K562 (cell line): ENCODE results near the gene TELO2. TPM values are rescaled to one million over a fixed set of nuclear protein-coding genes. Genes with fewer than 3 reads are reported as not detected.
A peak's percentile ranks its signal among the peaks of the same experiment; 100 is the strongest.

Experiments
- ATAC-seq: fragments of 200-7000 bp; cut with Tn5 transposase; 3 replicates; pipeline ENCODE4 v1.9.1; 2020; ENCODE audit warnings: moderate library complexity
- BruUV-seq: library from RNA; stranded (reverse); fragments of 400-500 nt; replicated peaks from 2 replicates; lab custom pipeline; 2021; lab: Mats Ljungman, UMichigan
- CTCF ChIA-PET: fragments of 300-600 bp; formaldehyde crosslinking; extraction: SDS; loops from one replicate; lab custom pipeline; 2021; ENCODE audit warnings: low intra/inter-chr PET ratio; lab: Yijun Ruan, JAX
- POLR2A ChIA-PET: fragments of 300-600, 350-650 bp; sonication (Branson Sonifier 250); formaldehyde crosslinking; extraction: SDS; loops from one replicate; lab custom pipeline; 2021; ENCODE audit warnings: antibody characterized with exemption, inconsistent platforms; lab: Yijun Ruan, JAX
- DNase-seq, 4 experiments: peaks; one replicate each; pipeline versions ENCODE4 v3.0.0 to v3.0.0-alpha.2; 2011 to 2018; ENCODE audit warnings: low spot score in 3 of 4, mixed read lengths in 3 of 4; ENCODE audit errors: extremely low read depth in 1 of 4
- FAIRE-seq: peaks from 2 replicates; lab custom pipeline; 2011; peaks lifted over from hg19 to GRCh38; lab: Jason Lieb, UNC
- H2AFZ ChIP-seq: 2 replicates; pipeline ENCODE4 v1.6.0; 2011; ENCODE audit warnings: low read depth, low read length, control low read depth, inconsistent platforms
- H3K27ac ChIP-seq: fragments of 200-600 bp; 3 replicates; pipeline ENCODE4 v1.8.0; 2011; ENCODE audit warnings: low read depth, mild to moderate bottlenecking, control low read depth, inconsistent platforms, low read length, moderate library complexity, mixed read lengths; ENCODE audit errors: extremely low read depth
- H3K27me3 ChIP-seq, 2 experiments: fragments of 300-600 bp in 1 of 2; 2 replicates in 1 of 2; 3 replicates in 1 of 2; pipeline versions ENCODE4 v1.6.0 to v1.8.0; 2011; ENCODE audit warnings: inconsistent platforms in 2 of 2, low read length in 2 of 2, mild to moderate bottlenecking in 1 of 2, mixed read lengths in 1 of 2, moderate library complexity in 1 of 2; ENCODE audit not compliant: control insufficient read depth in 2 of 2, insufficient read depth in 2 of 2
- H3K36me3 ChIP-seq: fragments of 300-600 bp; 3 replicates; pipeline ENCODE4 v1.8.0; 2011; ENCODE audit warnings: mild to moderate bottlenecking, low read length, inconsistent platforms; ENCODE audit not compliant: control insufficient read depth, insufficient read depth
- H3K4me1 ChIP-seq, 2 experiments: fragments of 200-600 bp in 1 of 2; replicated peaks in 1 of 2; 2 replicates in 1 of 2; 3 replicates in 1 of 2; pipeline versions ENCODE4 v1.5.1 to v1.8.0; 2011; ENCODE audit warnings: inconsistent platforms in 2 of 2, low read length in 2 of 2, mild to moderate bottlenecking in 1 of 2, mixed read lengths in 1 of 2, moderate library complexity in 1 of 2; ENCODE audit not compliant: control insufficient read depth in 2 of 2, insufficient read depth in 2 of 2
- H3K4me2 ChIP-seq: 2 replicates; pipeline ENCODE4 v1.6.1; 2011; ENCODE audit warnings: low read length, control low read depth, inconsistent platforms, mixed read lengths; ENCODE audit not compliant: insufficient read depth
- H3K4me3 ChIP-seq: fragments of 200-600 bp; sonication (generic), shearing (Covaris generic); 2 replicates; pipeline ENCODE4 v1.5.1; 2016; ENCODE audit warnings: control low read depth, inconsistent platforms
- H3K79me2 ChIP-seq: fragments of 200-600 bp; 3 replicates; pipeline ENCODE4 v1.8.0; 2011; ENCODE audit warnings: low read length, inconsistent platforms; ENCODE audit not compliant: control insufficient read depth, insufficient read depth
- H3K9ac ChIP-seq, 2 experiments: 2 replicates each; pipeline versions ENCODE4 v1.6.0 to v1.6.1; 2011; ENCODE audit warnings: low read depth in 2 of 2, low read length in 2 of 2, control low read depth in 1 of 2, inconsistent platforms in 1 of 2, mild to moderate bottlenecking in 1 of 2, mixed read lengths in 1 of 2; ENCODE audit not compliant: insufficient read depth in 1 of 2
- H3K9me1 ChIP-seq: one replicate; pipeline ENCODE4 v1.6.0; 2011; ENCODE audit warnings: inconsistent platforms, mild to moderate bottlenecking, low read length, moderate library complexity; ENCODE audit not compliant: control insufficient read depth, insufficient read depth
- H3K9me3 ChIP-seq: replicated peaks from 2 replicates; pipeline ENCODE4 v1.5.1; 2011; ENCODE audit warnings: low read depth, low read length, inconsistent platforms; ENCODE audit not compliant: control insufficient read depth, insufficient read depth
- H4K20me1 ChIP-seq: replicated peaks from 2 replicates; pipeline ENCODE4 v1.6.1; 2011; ENCODE audit warnings: low read length, inconsistent platforms, mixed read lengths; ENCODE audit not compliant: control insufficient read depth, insufficient read depth
- CBFB ChIP-seq: sonication (generic); formaldehyde crosslinking; IDR thresholded peaks from 2 replicates; pipeline ENCODE4 v1.4.0; 2020; ENCODE audit warnings: mild to moderate bottlenecking, missing genetic modification reagents
- SIRT6 ChIP-seq: IDR thresholded peaks from one replicate; pipeline ENCODE4 v1.6.1; 2012; ENCODE audit warnings: low read depth, mild to moderate bottlenecking, control low read depth, inconsistent platforms, low read length, moderate library complexity
- WHSC1 ChIP-seq: IDR thresholded peaks from one replicate; pipeline ENCODE4 v1.6.1; 2012; ENCODE audit warnings: low read length, control low read depth, inconsistent platforms
- ZBTB1 ChIP-seq: sonication (generic); formaldehyde crosslinking; IDR thresholded peaks from 2 replicates; pipeline ENCODE4 v1.8.1; 2023; ENCODE audit warnings: missing genetic modification reagents, low read depth, mild to moderate bottlenecking, borderline replicate concordance
- ZFP1 ChIP-seq: fragments of 450-650 bp; formaldehyde crosslinking; IDR thresholded peaks from 2 replicates; pipeline ENCODE4 v1.4.0; 2020; ENCODE audit warnings: mild to moderate bottlenecking, mixed read lengths
- ZKSCAN3 ChIP-seq: fragments of 250-450 bp; sonication (Bioruptor Pico); IDR thresholded peaks from 2 replicates; pipeline ENCODE4 v1.4.0; 2020
- ZNF444 ChIP-seq: fragments of 250-450 bp; sonication (Bioruptor Pico); IDR thresholded peaks from 2 replicates; pipeline ENCODE4 v1.4.0; 2020; ENCODE audit warnings: mild to moderate bottlenecking, moderate library complexity
- WGBS: fragments of 100-300 bp; shearing (Covaris generic); methylation state at CpG from one replicate; pipeline ENCODE4 v1.1.6; 2016; ENCODE audit warnings: low coverage, mixed read lengths; ENCODE audit not compliant: insufficient coverage; ENCODE audit errors: missing lambda C conversion rate; 5-methylcytosine and 5-hydroxymethylcytosine counted together
- in situ Hi-C: fragments of 300-500 bp; cut with MboI; formaldehyde crosslinking; loops from 4 replicates; pipeline ENCODE4 v1.15.0; 2018; ENCODE audit warnings: inconsistent platforms, mixed read lengths
- intact Hi-C: fragments of 100-400 bp; cut with micrococcal nuclease; formaldehyde crosslinking; loops from 2 replicates; pipeline ENCODE4 v1.14.2; 2022
- polyA plus RNA-seq, 8 experiments: library from polyadenylated mRNA; depleted of rRNA in 4 of 8; stranded (reverse) in 5 of 8; unstranded in 3 of 8; fragments of >200 nt; fragmentation: Nextera tagmentation in 2 of 8; fragmentation: Illumina TruSeq in 1 of 8; extraction: Ambion mirVana in 2 of 8; extraction: Trizol in 1 of 8; gene quantifications; 2 replicates each; pipeline versions ENCODE4 v1.2.1 to v1.2.3, GENCODE V29; 2011 to 2014; ENCODE audit warnings: inconsistent platforms in 1 of 8, missing spikeins in 1 of 8
- total RNA-seq, 7 experiments: library from RNA; depleted of rRNA in 6 of 7; stranded (reverse); fragments of >200 nt in 6 of 7; fragmentation: Illumina TruSeq in 2 of 7; extraction: Trizol in 2 of 7; gene quantifications; 2 replicates each; pipeline versions ENCODE4 v1.2.1 to v1.2.3, GENCODE V29; 2011 to 2021; ENCODE audit warnings: low replicate concordance in 1 of 7
- TF ChIP-seq, protein P1 (sequence below): fragments of 450-650 bp; conservative IDR thresholded peaks from 2 replicates; pipeline ENCODE4 v1.6.1; 2016; ENCODE audit warnings: missing genetic modification characterization, low read depth, mild to moderate bottlenecking, control low read depth, missing compliant biosample characterization
- TF ChIP-seq, protein P2 (sequence below): fragments of 250-450 bp; sonication (Bioruptor Pico); IDR thresholded peaks from 2 replicates; pipeline ENCODE4 v1.9.0; 2021; ENCODE audit warnings: mild to moderate bottlenecking, inconsistent platforms

TELO2 gene
- total and polyA plus RNA-seq, 9 of the 15 experiments (the other 6 are each of a cell fraction or from before 2014, with no cell fraction given): 0.51 to 91.8 (median 14.5) TPM

DNA sequence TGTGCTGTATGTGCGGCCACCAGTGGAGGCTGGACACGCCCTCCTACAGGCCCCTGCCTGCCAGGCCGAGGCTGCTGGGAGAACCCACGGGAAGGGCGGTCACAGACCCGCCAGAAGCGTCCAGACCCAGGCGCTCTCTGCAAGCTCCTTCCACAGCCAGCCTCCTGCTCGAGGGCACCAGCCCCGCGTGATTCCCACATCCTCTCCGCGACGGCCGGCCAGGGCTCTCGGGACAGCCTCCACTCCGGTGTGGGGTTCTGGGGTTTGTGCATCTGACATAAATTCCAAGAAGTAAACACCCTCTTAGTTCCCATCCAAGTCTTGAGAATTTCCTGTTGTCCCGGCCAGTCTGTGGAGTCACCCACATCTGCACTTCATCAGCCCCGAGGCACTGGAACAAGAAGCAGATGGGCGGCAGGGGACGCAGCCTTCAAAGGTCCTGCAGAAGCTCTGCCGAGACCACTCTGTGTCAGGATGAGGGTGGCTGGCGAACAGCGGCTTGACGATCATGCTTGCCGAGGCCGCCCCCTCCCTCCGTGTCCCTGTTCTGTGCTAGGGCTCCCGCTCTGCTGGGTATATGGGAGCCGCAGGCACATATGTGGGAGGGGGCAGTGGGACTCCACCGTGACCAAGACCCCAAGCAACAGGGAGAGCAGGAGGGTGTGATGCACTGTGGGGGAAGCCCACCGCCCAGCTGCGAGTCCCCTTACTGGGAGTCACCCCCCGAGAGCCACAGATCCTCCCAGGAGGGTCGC is 37.9 kb downstream of the TELO2 start:
- Histone ChIP-seq H3K4me1 (peaks cover 4 to 74% of the 10 kb centered on the region in 2 experiments; a peak in 3 of 5 replicates), H2AFZ (no peak overlapping the region), H3K36me3 (no peaks in the 10 kb centered on the region), H3K9me3 (no peaks in the 10 kb centered on the region), H4K20me1 (peaks cover 17% of the 10 kb centered on the region), H3K27me3 (peaks cover 19 to 78% of the 10 kb centered on the region in 2 experiments; a peak in 4 of 5 replicates), H3K9ac (peak overlapping the region in 1 of 2 experiments; percentile 43; a peak in 1 of 4 replicates), H3K27ac (no peak overlapping the region), H3K4me2 (no peak overlapping the region), H3K79me2 (no peaks in the 10 kb centered on the region), H3K4me3 (no peak overlapping the region), H3K9me1 (no peaks in the 10 kb centered on the region)
- in situ Hi-C loops: no loop called here
- FAIRE-seq: no peak
- BruUV-seq: no TSS peak
- CTCF ChIA-PET: no interaction called here
- no peak for ATAC-seq
- no peak for TF ChIP-seq ZBTB1 (CRISPR knock-in tag)
- TF ChIP-seq WHSC1: no peak
- no peak for TF ChIP-seq SIRT6
- 31% methylated on average over 30 of the region's 35 CpGs for WGBS
- intact Hi-C loops: no loop called here
- POLR2A ChIA-PET: no interaction called here
- no peak for DNase-seq

DNA sequence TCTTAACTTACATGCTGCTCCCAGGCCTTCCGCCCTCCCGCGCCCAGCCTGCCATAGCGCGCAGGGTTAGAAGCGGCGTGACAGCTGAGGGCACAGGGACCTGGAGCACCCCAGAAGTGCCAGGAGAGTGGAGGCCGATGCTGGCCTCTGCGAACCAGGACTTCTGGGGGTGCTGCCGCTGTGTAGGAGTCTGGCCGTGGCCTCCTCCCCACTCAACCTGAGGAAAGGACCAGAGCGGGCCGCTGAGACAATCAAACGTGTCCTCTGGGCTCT is 38.4 kb downstream of the TELO2 start:
- peaks cover 4 to 75% of the 10 kb centered on the region in 2 experiments; a peak in 3 of 5 replicates for H3K4me1 ChIP-seq
- no peak overlapping the region for H3K27ac ChIP-seq
- no peak overlapping the region for H2AFZ ChIP-seq
- DNase-seq (no peak), FAIRE-seq (no peak), ATAC-seq (no peak)
- no peaks in the 10 kb centered on the region for H3K79me2 ChIP-seq
- no peak overlapping the region for H3K4me2 ChIP-seq
- no peaks in the 10 kb centered on the region for H3K9me1 ChIP-seq
- no peak overlapping the region for H3K4me3 ChIP-seq
- POLR2A ChIA-PET: no interaction called here
- CTCF ChIA-PET: no interaction called here
- no peak overlapping the region for H3K9ac ChIP-seq
- TF ChIP-seq ZFP1 (CRISPR knock-in tag): no peak
- no peak for TF ChIP-seq ZKSCAN3 (CRISPR knock-in tag)
- no peak for TF ChIP-seq ZNF444 (CRISPR knock-in tag)
- TF ChIP-seq, protein P1, sequence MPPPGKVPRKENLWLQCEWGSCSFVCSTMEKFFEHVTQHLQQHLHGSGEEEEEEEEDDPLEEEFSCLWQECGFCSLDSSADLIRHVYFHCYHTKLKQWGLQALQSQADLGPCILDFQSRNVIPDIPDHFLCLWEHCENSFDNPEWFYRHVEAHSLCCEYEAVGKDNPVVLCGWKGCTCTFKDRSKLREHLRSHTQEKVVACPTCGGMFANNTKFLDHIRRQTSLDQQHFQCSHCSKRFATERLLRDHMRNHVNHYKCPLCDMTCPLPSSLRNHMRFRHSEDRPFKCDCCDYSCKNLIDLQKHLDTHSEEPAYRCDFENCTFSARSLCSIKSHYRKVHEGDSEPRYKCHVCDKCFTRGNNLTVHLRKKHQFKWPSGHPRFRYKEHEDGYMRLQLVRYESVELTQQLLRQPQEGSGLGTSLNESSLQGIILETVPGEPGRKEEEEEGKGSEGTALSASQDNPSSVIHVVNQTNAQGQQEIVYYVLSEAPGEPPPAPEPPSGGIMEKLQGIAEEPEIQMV (tag): no peak
- no peak for TF ChIP-seq CBFB (CRISPR knock-in tag)
- TF ChIP-seq, protein P2, sequence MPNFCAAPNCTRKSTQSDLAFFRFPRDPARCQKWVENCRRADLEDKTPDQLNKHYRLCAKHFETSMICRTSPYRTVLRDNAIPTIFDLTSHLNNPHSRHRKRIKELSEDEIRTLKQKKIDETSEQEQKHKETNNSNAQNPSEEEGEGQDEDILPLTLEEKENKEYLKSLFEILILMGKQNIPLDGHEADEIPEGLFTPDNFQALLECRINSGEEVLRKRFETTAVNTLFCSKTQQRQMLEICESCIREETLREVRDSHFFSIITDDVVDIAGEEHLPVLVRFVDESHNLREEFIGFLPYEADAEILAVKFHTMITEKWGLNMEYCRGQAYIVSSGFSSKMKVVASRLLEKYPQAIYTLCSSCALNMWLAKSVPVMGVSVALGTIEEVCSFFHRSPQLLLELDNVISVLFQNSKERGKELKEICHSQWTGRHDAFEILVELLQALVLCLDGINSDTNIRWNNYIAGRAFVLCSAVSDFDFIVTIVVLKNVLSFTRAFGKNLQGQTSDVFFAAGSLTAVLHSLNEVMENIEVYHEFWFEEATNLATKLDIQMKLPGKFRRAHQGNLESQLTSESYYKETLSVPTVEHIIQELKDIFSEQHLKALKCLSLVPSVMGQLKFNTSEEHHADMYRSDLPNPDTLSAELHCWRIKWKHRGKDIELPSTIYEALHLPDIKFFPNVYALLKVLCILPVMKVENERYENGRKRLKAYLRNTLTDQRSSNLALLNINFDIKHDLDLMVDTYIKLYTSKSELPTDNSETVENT: no peak
- H3K27me3 ChIP-seq: peaks cover 21 to 81% of the 10 kb centered on the region in 2 experiments; a peak in 4 of 5 replicates
- H3K36me3 ChIP-seq: no peaks in the 10 kb centered on the region
- 47% methylated on average over 13 of the region's 14 CpGs for WGBS
- in situ Hi-C loops (no loop called here), intact Hi-C loops (no loop called here)
- BruUV-seq: no TSS peak
- no peaks in the 10 kb centered on the region for H3K9me3 ChIP-seq
- peaks cover 17% of the 10 kb centered on the region for H4K20me1 ChIP-seq
